ENCODE measurements around the gene LIPG.
A peak's percentile ranks its signal among the peaks of the same experiment; 100 is the strongest.
"Not testable (repeated sequence)": the region's sequence is repeated elsewhere in the genome, so short reads cannot be mapped to it uniquely, and the experiment has no call there.

LIPG gene

GRCh38 chr18:49561289-49562193, at the start of gene LIPG:
Gene LIPG, plus strand, starts transcription at chr18:49562057. Its CDS starts 252 bp downstream, at chr18:49562309.
- peak; percentile 77 for DNase-seq

- DNase-seq, result not testable (repeated sequence)
These were observed 49.0 kb upstream of the LIPG start for GRCh38 chr18:49512876-49513275.

DNA sequence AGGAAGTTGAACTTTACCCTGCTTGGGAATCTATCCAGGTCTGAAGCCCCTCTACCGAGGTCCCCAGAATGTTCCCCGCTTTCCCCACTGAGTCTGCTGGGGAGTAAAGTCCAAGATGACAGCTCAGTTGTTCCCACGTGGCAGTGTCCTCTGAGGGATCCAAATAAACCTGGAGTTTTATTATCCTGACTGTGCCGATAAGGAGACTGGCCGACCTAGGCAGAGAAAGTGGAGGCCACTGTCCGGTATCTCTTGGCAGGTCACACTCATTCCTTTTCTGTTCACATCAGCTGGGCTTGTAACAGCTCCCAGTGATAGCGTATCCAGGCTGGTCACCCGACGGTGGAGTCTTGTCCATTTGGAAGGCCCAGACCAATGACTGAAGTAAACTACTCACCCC, 47.3 kb upstream of the LIPG start:
- DNase-seq, result no peak

GRCh38 chr18:49515003-49515402, 46.9 kb upstream of the LIPG start:
- DNase-seq, result not testable (repeated sequence)

GRCh38 chr18:49515516-49515915, 46.3 kb upstream of the LIPG start:
- no peak for DNase-seq

DNA sequence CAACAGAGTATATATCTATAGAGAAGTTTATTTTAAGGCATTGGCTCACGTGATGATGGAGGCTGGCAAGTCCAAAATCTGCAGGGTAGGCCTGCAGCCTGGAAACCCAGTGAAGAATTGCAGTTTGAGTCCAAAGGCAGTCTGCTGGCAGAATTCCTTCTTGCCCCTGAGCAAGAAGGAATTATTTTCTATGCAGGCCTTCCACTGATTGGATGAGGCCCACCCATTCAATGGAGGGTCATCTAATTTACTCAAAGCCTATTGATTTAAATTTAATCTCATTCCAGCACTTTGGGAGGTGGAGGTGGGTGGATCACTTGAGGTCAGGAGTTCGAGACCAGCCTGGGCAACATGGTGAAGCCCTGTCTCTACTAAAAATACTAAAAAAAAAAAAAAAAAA, 44.4 kb upstream of the LIPG start:
- DNase-seq, result no peak

DNA sequence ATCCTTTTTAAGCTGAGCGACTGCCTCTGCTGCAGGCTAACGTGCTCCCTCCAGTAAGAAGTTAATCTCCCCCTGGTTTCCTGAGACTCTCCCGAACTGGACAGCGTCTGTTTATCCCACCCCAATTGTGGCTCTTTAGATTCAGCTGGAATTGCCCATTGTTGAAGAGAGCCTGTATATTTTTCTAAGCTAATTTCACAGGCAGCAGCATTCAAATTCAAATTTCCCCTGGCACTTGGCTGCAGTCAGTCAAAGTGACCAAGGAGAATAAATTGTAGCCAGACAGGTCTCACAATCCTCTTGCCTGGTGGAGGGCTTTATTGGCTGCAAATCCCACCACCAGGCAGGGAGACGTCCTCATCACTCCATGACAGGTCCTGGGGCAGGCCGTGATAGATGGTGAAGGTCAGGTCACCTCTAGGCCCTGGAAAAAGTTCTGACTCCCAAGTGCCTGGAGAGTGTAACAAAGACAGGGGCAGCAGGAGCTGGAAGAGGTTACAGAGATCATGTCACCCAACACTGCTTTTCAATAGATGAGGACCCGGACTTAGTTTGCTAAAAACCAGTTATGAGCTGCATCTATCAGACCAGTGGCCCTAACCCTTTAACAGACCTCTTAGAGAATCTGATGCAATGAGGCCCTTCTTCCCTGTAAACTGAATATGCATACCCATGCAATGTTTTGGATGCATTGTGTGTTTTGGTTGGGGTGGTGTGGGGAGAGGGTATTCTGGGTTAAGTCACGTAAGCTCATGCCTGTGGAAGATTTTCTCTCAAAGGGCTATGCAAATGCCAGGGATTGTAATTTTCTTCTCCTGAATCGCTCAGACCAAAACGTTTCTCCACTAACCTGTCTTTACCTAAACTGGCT, 42.5 kb upstream of the LIPG start:
- DNase-seq, result no peak

DNA sequence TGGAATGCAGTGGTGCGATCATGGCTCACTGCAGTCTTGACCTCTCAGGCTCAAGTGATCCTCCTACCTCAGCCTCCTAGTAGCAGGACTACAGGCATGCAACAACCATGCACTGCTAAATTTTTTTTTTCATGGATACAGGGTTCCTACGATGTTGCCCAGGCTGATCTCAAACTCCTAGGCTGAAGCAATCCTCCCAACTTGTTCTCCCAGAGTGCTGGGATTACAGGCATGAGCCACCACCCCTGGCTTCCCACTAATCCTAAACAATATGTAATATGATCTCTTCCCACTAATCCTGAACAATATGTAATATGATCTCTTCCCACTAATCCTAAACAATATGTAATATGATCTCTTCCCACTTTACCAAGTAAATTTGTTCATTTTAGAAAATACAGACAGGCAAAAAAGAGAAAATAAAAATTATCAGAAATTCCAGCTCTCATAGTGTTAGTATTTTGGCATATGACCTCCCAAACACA, 41.2 kb upstream of the LIPG start:
- DNase-seq, result no peak

- no peak for DNase-seq
These were observed 40.5 kb upstream of the LIPG start for GRCh38 chr18:49521216-49521835.

DNA sequence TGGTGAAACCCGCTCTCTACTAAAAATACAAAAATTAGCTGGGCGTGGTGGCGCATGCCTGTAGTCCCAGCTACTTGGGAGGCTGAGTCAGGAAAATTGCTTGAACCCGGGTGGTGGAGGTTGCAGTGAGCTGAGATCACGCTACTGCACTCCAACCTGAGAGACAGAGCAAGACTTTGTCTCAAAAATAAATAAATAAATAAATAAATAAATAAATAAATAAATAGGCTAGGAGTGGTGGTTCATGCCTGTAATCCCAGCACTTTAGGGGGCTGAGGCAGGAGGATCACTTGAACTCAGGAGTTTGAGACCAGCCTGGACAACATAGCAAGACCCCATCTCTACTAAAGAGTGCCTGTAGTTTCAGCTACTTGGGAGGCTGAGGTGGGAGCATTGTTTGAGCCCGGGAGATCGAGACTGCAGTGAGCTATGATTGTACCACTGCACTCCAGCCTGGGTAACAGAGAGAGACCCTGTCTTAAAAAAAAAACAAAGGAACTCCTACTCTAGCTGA, 38.2 kb upstream of the LIPG start:
- DNase-seq, result not testable (repeated sequence)

GRCh38 chr18:49524349-49524748, 37.5 kb upstream of the LIPG start:
- no peak for DNase-seq

DNA sequence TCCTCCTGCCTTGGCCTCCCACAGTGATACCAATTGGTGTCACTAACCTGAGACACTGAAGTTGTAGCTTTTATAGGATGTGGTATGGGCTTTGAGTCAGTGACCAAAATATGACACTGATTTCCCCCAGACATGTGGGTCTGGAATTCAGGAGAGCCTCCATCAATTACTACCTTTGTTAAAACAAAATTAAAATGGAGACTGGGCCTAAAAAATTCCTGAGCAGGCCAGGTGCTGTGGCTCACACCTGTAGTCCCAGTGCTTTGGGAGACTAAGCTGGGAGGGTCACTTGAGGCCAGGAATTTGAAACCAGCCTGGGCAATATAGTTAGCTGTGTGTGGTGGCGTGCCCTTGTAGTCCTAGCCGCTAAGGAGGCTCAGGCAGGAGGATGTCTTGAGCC, 36.9 kb upstream of the LIPG start:
- DNase-seq, result no peak

- no peak for DNase-seq
These were observed 35.9 kb upstream of the LIPG start for GRCh38 chr18:49525981-49526380.

DNA sequence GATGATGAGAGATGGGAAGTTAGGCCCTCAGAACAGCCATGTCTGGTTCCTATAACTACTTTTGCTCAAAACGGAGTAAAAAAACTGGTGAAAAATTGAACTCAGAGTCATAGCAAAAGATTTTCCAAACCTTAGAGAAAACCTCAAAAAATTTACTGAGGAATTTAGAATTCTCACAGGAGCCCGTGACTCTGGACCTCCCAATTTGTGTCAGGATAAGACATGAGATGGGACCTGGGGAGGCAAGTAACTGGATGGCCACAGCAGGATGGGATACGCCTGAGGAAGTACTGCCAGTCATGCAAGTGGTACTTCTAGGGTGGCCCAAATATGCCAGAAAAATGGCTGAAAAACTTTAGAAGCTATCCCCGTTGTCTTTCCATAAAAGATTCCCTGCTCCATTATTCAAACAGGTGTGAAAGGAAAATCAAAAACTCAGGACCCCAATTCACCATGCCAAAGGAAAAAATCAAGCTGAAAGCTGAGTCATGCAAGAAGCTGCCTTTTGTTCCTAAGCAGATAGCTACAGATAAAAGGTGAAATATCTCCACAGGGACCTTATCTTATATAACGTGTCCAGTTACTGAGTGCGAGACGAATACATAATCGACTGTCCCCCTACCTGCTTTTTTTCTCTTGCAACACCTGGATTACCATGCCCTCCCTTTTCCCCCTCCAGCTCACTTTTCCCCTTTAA, 34.1 kb upstream of the LIPG start:
- DNase-seq, result no peak

GRCh38 chr18:49529596-49529995, 32.3 kb upstream of the LIPG start:
- no peak for DNase-seq

- DNase-seq, result no peak
These were observed 30.1 kb upstream of the LIPG start for GRCh38 chr18:49531678-49532153.

- no peak for DNase-seq
These were observed 26.8 kb upstream of the LIPG start for GRCh38 chr18:49534846-49535601.

GRCh38 chr18:49537232-49537896, 24.5 kb upstream of the LIPG start:
- no peak for DNase-seq

GRCh38 chr18:49544362-49544761, 17.5 kb upstream of the LIPG start:
- DNase-seq, result no peak

DNA sequence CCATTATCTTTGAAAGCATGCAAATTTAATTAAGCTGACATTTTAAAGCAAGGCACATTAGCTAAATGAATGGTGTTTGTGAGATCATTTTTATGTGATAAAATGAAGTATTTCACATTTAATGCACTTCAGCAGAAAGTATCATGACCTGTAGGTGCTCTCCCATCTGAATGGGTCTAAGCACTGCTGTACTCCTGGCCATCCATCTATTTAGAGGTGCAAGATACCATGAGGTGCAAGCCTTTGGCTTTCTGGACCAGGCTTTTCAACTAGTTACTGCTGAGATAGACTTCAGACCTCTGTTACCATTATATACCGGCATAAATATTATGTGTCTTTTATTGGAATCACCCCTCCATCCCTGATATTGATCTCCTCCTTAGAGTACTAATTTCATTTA, 15.6 kb upstream of the LIPG start:
- DNase-seq, result no peak
